GM12891 (cell line): ENCODE data around the gene LRIF1.

Experiments used
- PAX5 ChIP-seq: IDR thresholded peaks from 2 replicates; pipeline ENCODE4 v1.6.1; 2011; ENCODE audit warnings: low read length, moderate library complexity, mild to moderate bottlenecking; ENCODE audit not compliant: insufficient read depth, severe bottlenecking
- POLR2A ChIP-seq: IDR thresholded peaks from 2 replicates; pipeline ENCODE4 v1.6.1; 2011; ENCODE audit warnings: low read depth, low read length, control low read depth
- POLR2AphosphoS5 ChIP-seq: IDR thresholded peaks from 2 replicates; pipeline ENCODE4 v1.6.1; 2011; ENCODE audit warnings: low read depth, low read length, control low read depth
- POU2F2 ChIP-seq: IDR thresholded peaks from 2 replicates; pipeline ENCODE4 v1.6.1; 2011; ENCODE audit warnings: low read depth, mild to moderate bottlenecking, control low read depth, low read length, moderate library complexity
- SPI1 ChIP-seq: IDR thresholded peaks from 2 replicates; pipeline ENCODE4 v1.6.1; 2011; ENCODE audit warnings: low read depth, low read length, control low read depth
- TAF1 ChIP-seq: IDR thresholded peaks from 2 replicates; pipeline ENCODE4 v1.6.1; 2011; ENCODE audit warnings: low read depth, low read length, control low read depth

DNA sequence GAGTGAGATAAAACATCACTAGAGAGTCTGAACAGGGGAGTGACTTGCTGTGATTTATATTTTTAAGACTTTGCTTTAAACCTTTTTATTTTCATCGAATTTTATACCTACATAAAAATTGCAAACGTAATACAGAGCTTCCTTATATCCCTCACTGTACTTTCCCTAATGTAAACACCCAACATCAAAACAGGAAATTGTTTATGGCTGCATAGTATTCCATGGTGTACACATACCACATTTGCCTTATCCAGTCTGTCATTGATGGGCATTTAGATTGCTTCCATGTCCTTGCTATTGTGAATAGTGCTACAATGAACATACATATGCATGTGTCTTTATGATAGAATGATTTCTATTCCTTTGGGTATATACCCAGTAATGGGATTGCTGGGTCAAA, 34.8 kb downstream of the LRIF1 start:
- TF ChIP-seq TAF1 (no peak), POLR2AphosphoS5 (no peak), POU2F2 (no peak), POLR2A (no peak), SPI1 (no peak), PAX5 (no peak)
